Stimulated activated CD8-positive, alpha-beta memory T cell treated with anti-CD3 and anti-CD28 coated beads, Interleukin-4, amount 100 ng/mL, for 1 hour (primary cell): ENCODE results near the gene ERH.
"Not testable (repeated sequence)": the region's sequence is repeated elsewhere in the genome, so short reads cannot be mapped to it uniquely, and the experiment has no call there.

Experiments used
- DNase-seq, 2 donors: peaks; one replicate each; pipeline ENCODE4 v3.0.0-alpha.2; 2020; ENCODE audit warnings: low read depth in 2 of 2, low spot score in 1 of 2

ERH gene

DNA sequence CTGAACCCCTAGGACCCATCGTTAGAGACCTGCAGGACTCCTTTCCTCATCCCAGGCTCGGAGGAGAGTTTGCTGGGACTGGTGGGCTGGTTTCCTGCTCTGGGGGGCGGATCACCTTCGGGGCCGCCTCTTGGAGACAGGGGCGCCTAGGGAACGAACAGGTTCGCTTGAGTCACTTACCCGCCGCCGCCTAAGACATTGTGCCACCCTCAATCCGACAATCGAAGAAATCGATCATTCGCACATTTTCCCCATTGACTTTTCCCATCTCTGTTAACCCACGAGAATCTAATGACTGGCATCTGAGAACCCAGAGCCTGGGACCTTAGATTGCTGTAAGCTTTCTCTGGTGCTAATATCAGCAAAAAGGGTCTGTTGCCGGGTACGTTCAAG lies 715 bp upstream of the ERH start:
- no peak for DNase-seq

DNA sequence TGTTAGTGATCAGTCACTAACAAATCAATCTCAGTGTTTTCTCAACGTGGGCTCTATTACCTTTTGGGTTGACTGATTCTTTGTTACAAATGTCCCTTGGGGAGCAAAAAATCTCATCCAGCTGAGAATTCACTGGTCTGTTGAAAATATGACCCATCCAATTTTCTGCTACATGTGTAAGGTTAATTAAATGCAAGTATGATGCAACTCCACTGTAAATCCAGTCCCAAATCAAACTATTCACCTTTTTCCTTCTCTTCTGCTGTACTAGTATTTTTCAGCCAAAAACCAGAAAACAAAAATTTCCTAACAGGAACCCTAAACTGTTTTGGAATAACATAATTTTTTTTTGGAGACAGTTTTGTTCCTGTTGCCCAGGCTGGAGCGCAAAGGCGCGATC lies 2.2 kb downstream of the ERH start:
- no peak for DNase-seq

- DNase-seq = no peak
These were observed 5.6 kb downstream of the ERH start for GRCh38 chr14:69392481-69392880.

DNA sequence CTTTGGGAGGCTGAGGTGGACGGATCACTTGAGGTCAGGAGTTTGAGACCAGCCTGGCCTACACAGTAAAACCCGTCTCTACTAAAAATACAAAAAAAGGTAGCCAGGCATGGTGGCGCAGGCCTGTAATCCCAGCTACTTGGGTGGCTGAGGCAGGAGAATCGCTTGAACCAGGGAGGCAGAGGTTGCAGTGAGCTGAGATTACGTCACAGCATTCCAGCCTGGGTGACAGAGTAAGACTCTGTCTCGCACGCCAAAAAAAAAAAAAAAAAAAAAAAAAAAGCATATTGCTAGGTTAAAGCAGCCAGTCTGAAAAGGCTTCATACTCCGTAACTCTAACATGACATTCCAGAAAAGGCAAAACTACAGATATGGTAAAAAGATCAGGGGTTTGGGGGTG lies 6.7 kb downstream of the ERH start:
- not testable (repeated sequence) for DNase-seq

DNA sequence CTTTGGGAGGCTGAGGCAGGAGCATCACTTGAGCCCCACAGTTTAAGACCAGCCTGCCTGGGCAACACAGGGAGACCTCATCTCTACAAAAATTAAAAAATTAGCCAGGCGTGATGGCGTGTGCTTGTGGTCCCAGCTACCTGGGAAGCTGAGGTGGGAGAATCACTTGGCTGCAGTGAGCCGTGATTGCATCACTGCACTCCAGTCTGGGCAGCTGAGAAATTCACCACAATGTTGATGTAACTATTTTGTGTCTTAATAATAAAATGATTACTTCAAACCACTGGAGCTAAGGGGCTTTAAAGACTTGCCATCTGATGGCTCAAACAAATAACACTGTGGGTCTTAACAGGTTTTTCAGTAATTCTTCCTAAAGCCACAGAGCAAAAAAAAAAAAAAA lies 10.8 kb downstream of the ERH start:
- no peak for DNase-seq

- no peak for DNase-seq
These were observed 19.8 kb downstream of the ERH start for GRCh38 chr14:69378274-69378673.

DNA sequence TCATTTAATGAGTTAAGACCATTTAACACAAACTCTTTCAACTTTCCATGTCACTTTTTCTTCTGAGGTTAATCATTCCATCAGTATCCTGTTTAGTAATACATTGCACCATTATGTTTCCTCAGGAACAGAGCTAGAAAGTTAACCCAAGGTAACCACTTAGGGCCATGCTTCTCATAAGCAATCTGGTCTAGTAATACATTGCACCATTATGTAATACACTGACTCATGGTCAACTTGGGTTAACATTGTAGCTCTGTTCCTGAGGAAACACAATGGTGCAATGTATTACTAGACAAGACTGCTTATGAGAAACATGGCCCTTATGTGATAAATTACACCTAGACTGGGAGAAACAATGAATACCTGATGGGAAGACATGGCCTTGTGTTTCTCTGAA lies 21.7 kb downstream of the ERH start:
- no peak for DNase-seq

DNA sequence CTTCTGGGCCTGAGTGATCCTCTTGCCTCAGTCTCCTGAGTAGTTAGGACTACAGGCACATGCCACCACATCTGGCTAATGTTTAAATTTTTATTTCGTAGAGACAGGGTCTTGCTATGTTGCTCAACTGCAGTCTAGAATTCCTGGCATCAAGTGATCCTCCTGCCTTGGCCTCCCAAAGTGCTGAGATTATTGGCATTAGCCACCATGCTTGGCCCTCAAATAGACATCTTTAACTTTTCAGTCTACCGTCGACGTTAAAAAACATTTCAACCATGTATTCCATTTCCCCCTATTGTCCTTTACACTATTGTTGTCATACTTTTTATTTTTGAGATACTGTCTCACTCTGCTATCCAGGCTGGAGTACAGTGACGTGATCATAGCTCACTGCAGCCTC lies 22.4 kb downstream of the ERH start:
- DNase-seq = no peak

DNA sequence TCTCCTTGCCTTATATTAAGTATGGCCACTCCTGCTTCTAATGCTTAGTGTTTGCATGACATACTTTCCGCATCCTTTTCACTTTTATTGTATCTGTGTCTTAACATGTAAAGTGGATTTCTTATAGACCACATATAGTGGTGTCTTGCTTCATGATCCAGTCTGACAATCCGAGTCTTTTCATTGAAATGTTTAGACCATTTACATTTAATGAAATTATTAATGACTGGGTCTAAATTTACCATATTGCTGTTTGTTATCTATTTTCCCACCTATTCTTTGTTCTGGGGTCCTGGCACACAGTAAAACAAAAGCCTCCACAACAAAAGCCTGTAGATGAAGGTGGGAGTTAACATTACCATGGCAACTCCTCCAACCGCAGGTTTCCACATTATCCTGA lies 22.9 kb downstream of the ERH start:
- DNase-seq = no peak

GRCh38 chr14:69374235-69374634 lies 23.9 kb downstream of the ERH start:
- no peak for DNase-seq

DNA sequence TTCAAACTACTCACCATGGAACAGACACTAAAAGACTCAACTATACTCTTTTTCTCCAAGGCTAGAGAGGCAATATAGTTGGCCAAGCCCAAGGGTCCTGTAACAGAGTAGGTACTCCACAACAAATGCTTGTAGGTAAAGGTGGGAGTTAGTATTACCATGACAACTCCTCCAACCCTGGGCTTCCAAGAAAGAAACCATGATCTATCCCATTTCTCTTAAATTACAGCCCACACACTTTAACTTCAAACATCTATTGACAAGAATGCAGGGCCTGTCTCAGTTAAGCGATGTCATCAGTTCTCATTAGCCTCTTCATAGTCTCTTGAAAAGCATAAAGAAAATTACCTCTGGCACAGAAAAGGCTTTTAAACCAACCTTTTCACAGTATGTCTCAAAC lies 25.0 kb downstream of the ERH start:
- no peak for DNase-seq

- no peak for DNase-seq
These were observed 26.0 kb downstream of the ERH start for GRCh38 chr14:69372146-69372545.

DNA sequence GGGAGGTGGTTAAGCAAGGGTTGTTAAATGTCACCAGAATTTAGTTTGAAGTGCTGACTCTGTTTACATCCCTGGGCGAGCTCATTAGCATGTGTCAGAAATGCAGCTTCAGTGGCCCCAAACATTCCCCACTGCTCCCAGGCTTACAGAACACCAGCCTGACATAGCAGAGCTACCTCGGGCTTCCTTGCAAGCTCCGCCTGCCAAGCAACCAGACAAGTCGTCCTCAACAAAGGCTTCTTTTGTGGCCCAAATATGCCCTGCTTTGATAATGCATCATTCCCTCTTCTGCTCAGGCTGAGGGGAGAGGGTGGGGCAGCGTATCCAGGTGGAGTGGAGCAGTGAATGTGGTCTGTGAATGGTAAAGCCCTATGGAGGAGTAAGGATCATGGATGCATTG lies 28.0 kb downstream of the ERH start:
- no peak for DNase-seq

DNA sequence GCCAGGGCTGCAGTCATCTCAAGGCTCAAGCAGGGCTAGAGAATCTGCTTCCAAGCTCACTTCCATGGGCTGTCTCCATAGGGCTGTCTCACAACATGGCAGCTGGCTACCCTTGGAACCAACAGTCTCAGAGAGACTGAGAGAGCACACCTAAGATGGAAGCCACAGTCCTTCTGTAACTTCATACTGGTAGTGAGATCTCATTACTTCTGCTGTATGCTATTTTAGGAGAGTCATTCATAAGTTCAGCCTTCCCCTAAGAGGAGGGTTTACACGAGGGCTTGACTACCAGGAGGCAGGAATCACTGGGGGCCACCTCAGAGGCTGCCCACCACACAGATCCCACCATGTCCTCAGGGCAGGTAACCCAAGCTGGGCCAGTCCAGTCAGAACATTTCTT lies 29.7 kb downstream of the ERH start:
- no peak for DNase-seq

GRCh38 chr14:69366761-69367160 lies 31.3 kb downstream of the ERH start:
- DNase-seq = no peak

GRCh38 chr14:69366069-69366468 lies 32.0 kb downstream of the ERH start:
- no peak for DNase-seq

DNA sequence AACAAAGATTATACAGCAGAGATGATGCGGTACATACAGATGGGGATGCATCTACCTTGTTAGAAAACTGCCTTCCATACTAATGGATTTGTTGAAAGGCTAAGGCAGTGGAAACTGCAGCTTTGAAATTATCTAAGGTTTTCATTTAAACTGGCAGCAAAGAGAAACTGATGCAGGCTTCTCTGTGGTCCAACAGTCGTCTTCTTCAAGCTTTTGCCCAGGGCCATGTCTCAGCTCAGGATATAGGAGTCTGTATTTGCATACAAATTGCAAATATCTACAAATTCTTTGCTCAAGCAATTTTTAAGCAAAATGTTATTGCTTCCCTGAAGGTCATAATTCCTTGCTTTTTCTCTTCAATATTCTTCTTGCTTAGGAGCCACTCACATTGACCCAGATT lies 33.7 kb downstream of the ERH start:
- no peak for DNase-seq

DNA sequence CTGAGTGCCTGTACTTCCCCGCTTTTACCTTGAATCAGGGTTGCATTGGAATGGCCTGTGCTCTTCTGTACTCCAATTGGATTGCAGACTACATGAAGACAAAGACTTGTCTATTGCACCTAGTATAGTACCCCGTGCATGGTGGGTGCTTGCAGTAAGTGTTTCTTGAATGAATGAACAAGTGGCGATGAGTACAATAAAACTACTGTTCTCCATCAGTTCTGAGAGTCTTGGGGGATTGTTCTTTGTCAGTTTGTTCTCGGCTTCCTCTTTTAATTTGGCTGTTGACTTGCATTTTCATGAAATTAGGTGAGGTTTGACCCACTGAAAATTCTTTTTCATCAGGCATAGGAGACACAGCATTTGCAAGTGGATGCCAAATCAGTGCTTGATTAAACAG lies 34.1 kb downstream of the ERH start:
- no peak for DNase-seq

DNA sequence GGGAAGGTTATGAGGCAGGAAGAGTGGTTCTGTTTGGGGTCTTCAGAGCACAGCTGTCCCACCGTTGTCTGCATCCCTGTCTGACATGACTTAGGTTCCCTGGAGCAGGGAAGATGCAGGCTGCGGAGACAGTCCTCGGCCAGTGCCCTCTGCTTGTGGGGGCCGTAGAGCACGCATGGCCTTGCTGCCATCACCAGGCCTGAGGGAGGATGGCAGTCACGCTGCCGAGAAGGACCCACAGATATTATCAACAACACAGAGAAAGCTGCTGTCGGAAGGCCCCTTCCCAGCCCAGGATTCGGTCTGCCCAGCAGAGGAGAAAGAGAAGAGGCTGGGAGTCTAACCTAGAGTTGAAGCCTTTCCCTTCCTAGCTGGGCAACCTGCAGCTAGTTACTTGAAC lies 35.0 kb downstream of the ERH start:
- DNase-seq = no peak

DNA sequence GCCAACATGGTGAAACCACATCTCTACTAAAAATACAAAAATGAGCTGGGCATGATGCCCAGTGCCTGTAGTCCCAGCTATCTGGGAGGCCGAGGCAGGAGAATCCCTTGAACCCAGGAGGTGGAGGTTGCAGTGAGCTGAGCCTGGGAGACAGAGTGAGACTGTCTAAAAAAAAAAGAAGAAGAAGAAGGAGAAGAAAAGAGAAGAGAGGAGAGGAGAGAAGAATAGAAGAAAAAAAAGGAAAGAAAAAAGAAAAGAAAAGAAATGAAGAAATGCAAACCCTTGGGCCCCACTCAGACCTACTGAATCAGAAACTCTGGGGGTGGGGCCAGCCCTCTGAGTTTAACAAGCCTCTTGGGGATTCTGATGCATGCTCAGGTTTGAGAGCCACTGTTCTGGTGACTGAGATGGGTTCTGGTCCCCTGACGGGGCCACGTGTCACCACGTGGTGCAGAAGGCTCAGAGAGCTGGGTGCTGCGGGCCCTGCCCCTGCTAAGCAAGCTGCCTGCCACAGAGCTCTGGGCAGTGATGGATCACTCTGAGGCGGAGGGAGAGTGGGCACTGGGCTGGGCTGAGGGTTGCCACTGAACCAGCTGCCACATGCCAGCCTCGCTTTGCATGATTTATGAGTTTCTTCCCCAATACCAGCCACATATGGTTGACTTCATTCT lies 37.5 kb downstream of the ERH start:
- no peak for DNase-seq

GRCh38 chr14:69358966-69359365 lies 39.1 kb downstream of the ERH start:
- no peak for DNase-seq

- no peak for DNase-seq
These were observed 39.7 kb downstream of the ERH start for GRCh38 chr14:69358233-69358963.

DNA sequence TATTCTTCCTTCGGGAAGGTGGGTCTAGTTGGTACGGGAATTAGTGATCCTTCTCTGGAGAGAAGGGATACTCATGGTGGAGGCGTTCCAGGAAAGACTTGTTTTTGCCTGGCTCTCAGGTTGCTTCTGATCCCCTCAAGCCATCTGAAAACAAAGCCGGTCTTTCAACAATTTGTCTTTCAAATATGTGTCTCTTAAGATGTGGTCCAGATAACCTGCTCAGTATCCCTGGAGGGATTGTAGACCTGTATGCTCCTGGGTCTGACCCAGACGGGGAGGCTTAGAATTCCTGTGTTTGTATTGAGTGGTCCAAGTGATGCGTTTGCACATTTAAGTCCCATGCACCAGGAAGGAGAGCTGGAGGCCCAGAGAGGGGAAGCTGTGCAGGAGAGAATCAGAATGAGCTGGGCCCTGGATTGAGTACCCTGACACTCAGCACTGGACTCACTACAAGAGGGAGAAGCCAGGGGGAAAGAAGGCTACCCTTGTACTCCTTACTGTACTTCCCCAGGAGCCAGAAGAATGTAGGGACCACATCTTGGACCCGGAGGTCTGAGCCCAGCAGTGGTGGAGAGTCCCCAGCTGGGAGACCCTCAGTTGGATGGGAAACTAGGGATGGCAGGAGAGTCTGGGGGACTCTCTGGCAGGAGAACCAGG lies 40.4 kb downstream of the ERH start:
- no peak for DNase-seq
